PFSK-1 (cell line): ENCODE results near the gene LBHD1.
A peak's percentile ranks its signal among the peaks of the same experiment; 100 is the strongest.

Source experiments
- POLR2AphosphoS5 ChIP-seq: IDR thresholded peaks from 2 replicates; pipeline ENCODE4 v1.6.1; 2012; ENCODE audit warnings: low read depth, mild to moderate bottlenecking, control low read depth, low read length, moderate library complexity
- REST ChIP-seq, 2 experiments: IDR thresholded peaks; 2 replicates each; pipeline versions ENCODE4 v1.6.1 to v1.8.0; 2011 to 2012; ENCODE audit warnings: low read depth in 2 of 2, low read length in 2 of 2, control low read depth in 1 of 2, inconsistent platforms in 1 of 2, mild to moderate bottlenecking in 1 of 2, moderate library complexity in 1 of 2; ENCODE audit not compliant: insufficient read depth in 1 of 2
- SIN3A ChIP-seq: IDR thresholded peaks from 2 replicates; pipeline ENCODE4 v1.6.1; 2012; ENCODE audit warnings: mild to moderate bottlenecking, low read length, moderate library complexity, borderline replicate concordance; ENCODE audit not compliant: insufficient read depth
- TAF1 ChIP-seq: IDR thresholded peaks from 2 replicates; pipeline ENCODE4 v1.6.1; 2012; ENCODE audit warnings: low read length, control low read depth, borderline replicate concordance; ENCODE audit not compliant: insufficient read depth

GRCh38 chr11:62705880-62706849 is 34.1 kb upstream of the LBHD1 start:
- TF ChIP-seq SIN3A (peak; percentile 69; the same call in 1 of the 2 replicates), REST (IDR thresholded peaks at IDR 0.05; ENCODE audit: insufficient read depth in 1 of 2, low read depth in 2 of 2, low read length in 2 of 2) (no peak), TAF1 (no peak), POLR2AphosphoS5 (peak; percentile 87; the same call in 1 of the 2 replicates)
